IMR-90 (cell line): Measurements from ENCODE around the gene RHBDD1. TPM values are rescaled to one million over a fixed set of nuclear protein-coding genes. Genes with fewer than 3 reads are reported as not detected.

Experiments used
- ATAC-seq: fragments of 200-7000 bp; cut with Tn5 transposase; 2 replicates; pipeline ENCODE4 v1.9.1; 2020; ENCODE audit warnings: low read depth, mild to moderate bottlenecking, moderate library complexity
- BruUV-seq: library from RNA; stranded (reverse); fragments of 400-500 nt; replicated peaks from 2 replicates; lab custom pipeline; 2021; lab: Mats Ljungman, UMichigan
- CTCF ChIA-PET: fragments of 300-600 bp; formaldehyde crosslinking; extraction: SDS; loops from one replicate; lab custom pipeline; 2021; ENCODE audit warnings: antibody characterized with exemption; lab: Yijun Ruan, JAX
- POLR2A ChIA-PET: fragments of 300-600 bp; sonication (Branson Sonifier 250); formaldehyde crosslinking; loops from one replicate; lab custom pipeline; 2022; ENCODE audit warnings: antibody characterized with exemption; ENCODE audit not compliant: unreplicated experiment; lab: Charles Lee
- DNase-seq: peaks from one replicate; pipeline ENCODE4 v3.0.0; 2013
- H2AFZ ChIP-seq: replicated peaks from 2 replicates; pipeline ENCODE3; 2013; ENCODE audit warnings: low read length, mild to moderate bottlenecking; ENCODE audit not compliant: poor library complexity
- H2AK5ac ChIP-seq: 2 replicates; pipeline ENCODE4 v1.6.1; 2013; ENCODE audit warnings: low read depth, low read length, inconsistent platforms
- H2AK9ac ChIP-seq: replicated peaks from 2 replicates; pipeline ENCODE3; 2013; ENCODE audit warnings: mild to moderate bottlenecking, low read depth, low read length, moderate library complexity; ENCODE audit not compliant: poor library complexity
- H2BK120ac ChIP-seq: 2 replicates; pipeline ENCODE4 v1.6.1; 2013; ENCODE audit warnings: low read depth, low read length, inconsistent platforms
- H2BK15ac ChIP-seq: 3 replicates; pipeline ENCODE4 v1.6.1; 2013; ENCODE audit warnings: low read depth, low read length, inconsistent platforms
- H2BK20ac ChIP-seq: 2 replicates; pipeline ENCODE4 v1.6.1; 2013; ENCODE audit warnings: low read depth, mild to moderate bottlenecking, inconsistent platforms, low read length, moderate library complexity
- H2BK5ac ChIP-seq: 2 replicates; pipeline ENCODE4 v1.6.1; 2013; ENCODE audit warnings: mild to moderate bottlenecking, low read depth, low read length, inconsistent platforms; ENCODE audit not compliant: poor library complexity, severe bottlenecking
- H3K14ac ChIP-seq: replicated peaks from 2 replicates; pipeline ENCODE4 v1.6.1; 2013; ENCODE audit warnings: low read depth, low read length, inconsistent platforms
- H3K18ac ChIP-seq: 2 replicates; pipeline ENCODE4 v1.6.1; 2013; ENCODE audit warnings: low read depth, low read length, control low read depth
- H3K23ac ChIP-seq: 2 replicates; pipeline ENCODE4 v1.6.1; 2013; ENCODE audit warnings: low read depth, low read length, inconsistent platforms
- H3K27ac ChIP-seq: 2 replicates; pipeline ENCODE4 v1.5.1; 2013; ENCODE audit warnings: mild to moderate bottlenecking, control low read depth, low read length; ENCODE audit not compliant: insufficient read depth
- H3K27me3 ChIP-seq: 2 replicates; pipeline ENCODE4 v1.6.1; 2013; ENCODE audit warnings: low read length; ENCODE audit not compliant: control insufficient read depth, insufficient read depth
- H3K36me3 ChIP-seq: 2 replicates; pipeline ENCODE4 v1.6.1; 2013; ENCODE audit warnings: low read length, mixed read lengths; ENCODE audit not compliant: control insufficient read depth, insufficient read depth
- H3K4ac ChIP-seq: 2 replicates; pipeline ENCODE4 v1.6.1; 2013; ENCODE audit warnings: low read depth, low read length, inconsistent platforms
- H3K4me1 ChIP-seq: 2 replicates; pipeline ENCODE4 v1.6.1; 2013; ENCODE audit warnings: low read length, mixed read lengths; ENCODE audit not compliant: control insufficient read depth, insufficient read depth
- H3K4me2 ChIP-seq: 2 replicates; pipeline ENCODE4 v1.6.1; 2013; ENCODE audit warnings: low read depth, mild to moderate bottlenecking, control low read depth, low read length, moderate library complexity
- H3K4me3 ChIP-seq: 2 replicates; pipeline ENCODE4 v1.5.1; 2013; ENCODE audit warnings: low read depth, mild to moderate bottlenecking, control low read depth, low read length, moderate library complexity; ENCODE audit not compliant: insufficient read depth
- H3K56ac ChIP-seq: 2 replicates; pipeline ENCODE4 v1.6.1; 2013; ENCODE audit warnings: low read length, inconsistent platforms; ENCODE audit not compliant: insufficient read depth; ENCODE audit errors: extremely low read depth
- H3K79me1 ChIP-seq, 2 experiments: 2 replicates each; pipeline ENCODE4 v1.6.1; 2013; ENCODE audit warnings: low read length in 2 of 2, inconsistent platforms in 1 of 2, low read depth in 1 of 2
- H3K9ac ChIP-seq: 2 replicates; pipeline ENCODE4 v1.6.1; 2013; ENCODE audit warnings: low read depth, low read length, control low read depth
- H3K9me1 ChIP-seq: 2 replicates; pipeline ENCODE4 v1.6.1; 2013; ENCODE audit warnings: low read length, inconsistent platforms; ENCODE audit not compliant: insufficient read depth
- H3K9me3 ChIP-seq: 2 replicates; pipeline ENCODE4 v1.6.1; 2013; ENCODE audit warnings: low read length; ENCODE audit not compliant: control insufficient read depth, insufficient read depth
- H4K20me1 ChIP-seq: 2 replicates; pipeline ENCODE4 v1.6.1; 2013; ENCODE audit warnings: low read length, inconsistent platforms; ENCODE audit not compliant: insufficient read depth
- H4K5ac ChIP-seq: 2 replicates; pipeline ENCODE4 v1.6.1; 2013; ENCODE audit warnings: mild to moderate bottlenecking, low read depth, low read length, control low read depth
- H4K8ac ChIP-seq, 2 experiments: 2 replicates each; pipeline ENCODE4 v1.6.1; 2013; ENCODE audit warnings: low read depth in 2 of 2, low read length in 2 of 2, control low read depth in 1 of 2, inconsistent platforms in 1 of 2
- H4K91ac ChIP-seq: 2 replicates; pipeline ENCODE4 v1.6.1; 2013; ENCODE audit warnings: low read depth, low read length, inconsistent platforms; ENCODE audit not compliant: insufficient read depth
- BHLHE40 ChIP-seq: fragments of 150-350 bp; IDR thresholded peaks from 2 replicates; pipeline ENCODE4 v1.6.1; 2016; ENCODE audit warnings: mild to moderate bottlenecking, low read depth, low read length
- CEBPB ChIP-seq: IDR thresholded peaks from 2 replicates; pipeline ENCODE4 v1.6.1; 2012; ENCODE audit warnings: low read depth, low read length, improper control_type of control experiment
- FOS ChIP-seq: fragments of 150-350 bp; IDR thresholded peaks from 2 replicates; pipeline ENCODE4 v1.6.1; 2016; ENCODE audit warnings: low read depth, low read length
- MAFK ChIP-seq: IDR thresholded peaks from 2 replicates; pipeline ENCODE4 v1.6.1; 2012; ENCODE audit warnings: low read depth, low read length, improper control_type of control experiment
- NFE2L2 ChIP-seq: fragments of 150-350 bp; IDR thresholded peaks from 2 replicates; pipeline ENCODE4 v1.6.1; 2016; ENCODE audit warnings: low read depth, mild to moderate bottlenecking, low read length
- POLR2A ChIP-seq: IDR thresholded peaks from 2 replicates; pipeline ENCODE4 v1.6.1; 2012; ENCODE audit warnings: mild to moderate bottlenecking, low read depth, low read length
- RAD21 ChIP-seq: IDR thresholded peaks from 2 replicates; pipeline ENCODE4 v1.6.1; 2012; ENCODE audit warnings: low read length, improper control_type of control experiment
- RCOR1 ChIP-seq: IDR thresholded peaks from 2 replicates; pipeline ENCODE4 v1.6.1; 2012; ENCODE audit warnings: mild to moderate bottlenecking, low read length, improper control_type of control experiment; ENCODE audit not compliant: insufficient replicate concordance
- USF2 ChIP-seq: fragments of 150-350 bp; IDR thresholded peaks from 2 replicates; pipeline ENCODE4 v1.6.1; 2017; ENCODE audit warnings: mild to moderate bottlenecking, antibody characterized with exemption, low read length, low read depth
- WGBS, 2 experiments: methylation state at CpG; one replicate each; pipeline versions ENCODE4 v1.1.5 to v1.1.7; 2013; ENCODE audit warnings: missing lambda C conversion rate in 2 of 2; ENCODE audit not compliant: insufficient read length in 1 of 2; ENCODE audit errors: extremely low coverage in 2 of 2; 5-methylcytosine and 5-hydroxymethylcytosine counted together
- dilution Hi-C: fragments of 300-500 bp; cut with HindIII; formaldehyde crosslinking; loops from one replicate; pipeline ENCODE4 v1.14.3; 2018; ENCODE audit warnings: low sequenced_read_pairs; ENCODE audit not compliant: unreplicated experiment
- in situ Hi-C: fragments of 300-500 bp; cut with MboI; formaldehyde crosslinking; loops from 3 replicates; pipeline ENCODE4 v1.14.3; 2019; ENCODE audit warnings: low sequenced_read_pairs, inconsistent platforms, mixed read lengths
- intact Hi-C: fragments of 100-400 bp; cut with micrococcal nuclease; formaldehyde crosslinking; loops from 2 replicates; pipeline ENCODE4 v1.10.0; 2022
- polyA plus RNA-seq, 3 experiments: library from polyadenylated mRNA; depleted of rRNA; stranded (reverse); fragments of >200 nt; gene quantifications; 2 replicates each; pipeline ENCODE4 v1.2.3, GENCODE V29; 2012; ENCODE audit warnings: low replicate concordance in 1 of 3
- total RNA-seq: library from RNA; depleted of rRNA; stranded (reverse); fragments of >200 nt; gene quantifications from 2 replicates; pipeline ENCODE4 v1.2.3, GENCODE V29; 2012

Gene RHBDD1
- total and polyA plus RNA-seq, 2 of the 4 experiments (the other 2 are of a cell fraction): 9.7 to 14.0 TPM

- H3K36me3 ChIP-seq: no peaks in the 10 kb centered on the region
- no peak overlapping the region for H2BK120ac ChIP-seq
- H2AK5ac ChIP-seq: no peak overlapping the region
- CTCF ChIA-PET: interaction anchor here (0.9 kb wide), 1 partner anchor 10 kb away, joined by 3 read pairs; no protein-coding TSS in a partner anchor
- intact Hi-C loops (no loop called here), dilution Hi-C loops (no loop called here), in situ Hi-C loops (no loop called here)
- BruUV-seq: no TSS peak
- no peak overlapping the region for H3K14ac ChIP-seq
- H2BK5ac ChIP-seq: no peak overlapping the region
- H3K9me1 ChIP-seq: no peaks in the 10 kb centered on the region
- no peak overlapping the region for H3K18ac ChIP-seq
- H3K4me2 ChIP-seq: no peak overlapping the region
- H3K79me1 ChIP-seq: no peaks in the 10 kb centered on the region
- no peak overlapping the region for H4K8ac ChIP-seq
- no CpG with 5 or more reads among the region's 2 CpGs for WGBS, 2 experiments
- H2AK9ac ChIP-seq: no peak overlapping the region
- H3K56ac ChIP-seq: no peak overlapping the region
- H2BK20ac ChIP-seq: no peak overlapping the region
- H2BK15ac ChIP-seq: no peak overlapping the region
- no peak overlapping the region for H3K4ac ChIP-seq
- TF ChIP-seq BHLHE40: no peak
- no peak for TF ChIP-seq RAD21
- TF ChIP-seq MAFK: no peak
- no peak for TF ChIP-seq NFE2L2
- TF ChIP-seq FOS: no peak
- TF ChIP-seq POLR2A: no peak
- no peak for TF ChIP-seq USF2
- TF ChIP-seq CEBPB: no peak
- TF ChIP-seq RCOR1: no peak
- no peak overlapping the region for H4K91ac ChIP-seq
- H3K9me3 ChIP-seq: no peaks in the 10 kb centered on the region
- H4K20me1 ChIP-seq: no peaks in the 10 kb centered on the region
- no peak overlapping the region for H3K4me3 ChIP-seq
- H2AFZ ChIP-seq: no peak overlapping the region
- H3K27ac ChIP-seq: no peak overlapping the region
- DNase-seq: no peak
- POLR2A ChIA-PET: no interaction called here
- H3K9ac ChIP-seq: no peak overlapping the region
- H3K4me1 ChIP-seq: no peaks in the 10 kb centered on the region
- H3K23ac ChIP-seq: no peak overlapping the region
- no peaks in the 10 kb centered on the region for H3K27me3 ChIP-seq
- H4K5ac ChIP-seq: no peak overlapping the region
- ATAC-seq: no peak
These were observed 189.7 kb downstream of the RHBDD1 start for GRCh38 chr2:227025510-227025909.
